BLaER1 treated with 17β-estradiol and CSF1 and Interleukin-3, amounts not matched to agents 10 nM and 100 nM (cell line): Measurements from ENCODE around the gene NCR2.

Source experiments
- H3K27ac ChIP-seq, 11 experiments: shearing (Covaris generic); formaldehyde crosslinking; 2 replicates each; pipeline ENCODE4 v1.8.1; 2022
- H3K27me3 ChIP-seq, 11 experiments: shearing (Covaris generic); formaldehyde crosslinking; 2 replicates each; pipeline ENCODE4 v1.8.1; 2022
- H3K36me3 ChIP-seq, 11 experiments: shearing (Covaris generic); formaldehyde crosslinking; 2 replicates each; pipeline ENCODE4 v1.8.1; 2022
- H3K4me1 ChIP-seq, 10 experiments: shearing (Covaris generic); formaldehyde crosslinking; 2 replicates each; pipeline ENCODE4 v1.8.1; 2022
- H3K4me2 ChIP-seq, 11 experiments: shearing (Covaris generic); formaldehyde crosslinking; 2 replicates each; pipeline ENCODE4 v1.8.1; 2022
- H3K4me3 ChIP-seq, 10 experiments: shearing (Covaris generic); formaldehyde crosslinking; 2 replicates each; pipeline ENCODE4 v1.8.1; 2022
- H3K9ac ChIP-seq, 11 experiments: shearing (Covaris generic); formaldehyde crosslinking; 2 replicates each; pipeline ENCODE4 v1.8.1; 2022
- H3K9me3 ChIP-seq, 11 experiments: shearing (Covaris generic); formaldehyde crosslinking; replicated peaks in 1 of 11; 2 replicates each; pipeline ENCODE4 v1.8.1; 2022
- H4K20me1 ChIP-seq, 11 experiments: shearing (Covaris generic); formaldehyde crosslinking; 2 replicates each; pipeline ENCODE4 v1.8.1; 2022
- Cebpa-rat ChIP-seq, 11 experiments: shearing (Covaris generic); IDR thresholded peaks; 2 replicates each; pipeline ENCODE4 v1.8.1; 2022

NCR2 gene

GRCh38 chr6:41298785-41299502 is 36.5 kb upstream of the NCR2 start:
- Histone ChIP-seq H3K27me3 (no peaks in the 10 kb centered on the region), H3K9ac (0 out of 22 replicates have a peak overlapping the region, but pooled peaks of 1 of the 11 experiments have one; percentile 7), H3K4me2 (peak overlapping the region; percentile 45 to 70 (median 57)), H3K27ac (peak overlapping the region; percentile 3 to 63 (median 47); a peak in 20 of 22 replicates), H3K4me1 (peaks cover 25 to 43% (median 29%) of the 10 kb centered on the region in 10 experiments), H4K20me1 (no peaks in the 10 kb centered on the region), H3K36me3 (no peaks in the 10 kb centered on the region), H3K4me3 (no peak overlapping the region), H3K9me3 (peaks cover 29 to 62% (median 42%) of the 10 kb centered on the region in 11 experiments)
- TF ChIP-seq Cebpa-rat (IDR thresholded peaks at IDR 0.05), result no peak

- H3K4me2 ChIP-seq, result peak overlapping the region in 3 of 11 experiments; percentile 4 to 30 (median 13); a peak in 4 of 22 replicates
- H3K9me3 ChIP-seq, result peaks cover 13 to 43% (median 24%) of the 10 kb centered on the region in 11 experiments; a peak in 21 of 22 replicates
- H3K36me3 ChIP-seq, result no peaks in the 10 kb centered on the region
- H3K4me3 ChIP-seq, result no peak overlapping the region
- no peak overlapping the region for H3K9ac ChIP-seq
- H3K27ac ChIP-seq, result no peak overlapping the region
- TF ChIP-seq Cebpa-rat (IDR thresholded peaks at IDR 0.05), result no peak
- H4K20me1 ChIP-seq, result no peaks in the 10 kb centered on the region
- peaks cover 18 to 66% (median 24%) of the 10 kb centered on the region in 10 experiments for H3K4me1 ChIP-seq
- H3K27me3 ChIP-seq, result no peaks in the 10 kb centered on the region
Observed at GRCh38 chr6:41302638-41303037, 32.8 kb upstream of the NCR2 start.

- Histone ChIP-seq H3K9me3 (peaks cover 5 to 21% (median 9%) of the 10 kb centered on the region in 11 experiments; a peak in 17 of 22 replicates), H3K27me3 (no peaks in the 10 kb centered on the region), H3K4me1 (peaks cover 0 to 49% (median 2%) of the 10 kb centered on the region in 10 experiments; a peak in 8 of 20 replicates), H3K36me3 (no peaks in the 10 kb centered on the region), H3K9ac (no peak overlapping the region), H3K4me3 (no peak overlapping the region), H3K27ac (no peak overlapping the region), H3K4me2 (peak overlapping the region in 4 of 11 experiments; percentile 37 to 75 (median 60); a peak in 6 of 22 replicates), H4K20me1 (no peaks in the 10 kb centered on the region)
- no peak for TF ChIP-seq Cebpa-rat (IDR thresholded peaks at IDR 0.05)
Observed at GRCh38 chr6:41306187-41306854, 29.1 kb upstream of the NCR2 start.

GRCh38 chr6:41315203-41315602 is 20.2 kb upstream of the NCR2 start:
- H3K27ac ChIP-seq, result no peak overlapping the region
- TF ChIP-seq Cebpa-rat (IDR thresholded peaks at IDR 0.05), result no peak
- no peak overlapping the region for H3K4me2 ChIP-seq
- H3K4me1 ChIP-seq, result peaks cover 7 to 21% (median 18%) of the 10 kb centered on the region in 10 experiments
- H4K20me1 ChIP-seq, result no peaks in the 10 kb centered on the region
- no peaks in the 10 kb centered on the region for H3K9me3 ChIP-seq
- no peak overlapping the region for H3K4me3 ChIP-seq
- no peaks in the 10 kb centered on the region for H3K36me3 ChIP-seq
- H3K27me3 ChIP-seq, result no peaks in the 10 kb centered on the region
- no peak overlapping the region for H3K9ac ChIP-seq

- H3K27me3 ChIP-seq, result no peaks in the 10 kb centered on the region
- peaks cover 7 to 27% (median 18%) of the 10 kb centered on the region in 10 experiments for H3K4me1 ChIP-seq
- H3K9ac ChIP-seq, result no peak overlapping the region
- H3K4me3 ChIP-seq, result no peak overlapping the region
- no peak overlapping the region for H3K4me2 ChIP-seq
- TF ChIP-seq Cebpa-rat (IDR thresholded peaks at IDR 0.05), result no peak
- no peaks in the 10 kb centered on the region for H3K9me3 ChIP-seq
- no peaks in the 10 kb centered on the region for H3K36me3 ChIP-seq
- no peaks in the 10 kb centered on the region for H4K20me1 ChIP-seq
- H3K27ac ChIP-seq, result no peak overlapping the region
Observed at GRCh38 chr6:41315943-41316620, 19.3 kb upstream of the NCR2 start.

- no peak for TF ChIP-seq Cebpa-rat (IDR thresholded peaks at IDR 0.05)
- Histone ChIP-seq H4K20me1 (no peaks in the 10 kb centered on the region), H3K9me3 (no peaks in the 10 kb centered on the region), H3K4me1 (peaks cover 7 to 27% (median 18%) of the 10 kb centered on the region in 10 experiments), H3K36me3 (no peaks in the 10 kb centered on the region), H3K27ac (peak overlapping the region in 3 of 11 experiments; percentile 4 to 26 (median 24); a peak in 1 of 22 replicates), H3K27me3 (no peaks in the 10 kb centered on the region), H3K4me3 (peak overlapping the region in 1 of 10 experiments; percentile 8; a peak in 1 of 20 replicates), H3K4me2 (peak overlapping the region; percentile 62 to 88 (median 80); a peak in 21 of 22 replicates), H3K9ac (peak overlapping the region in 3 of 11 experiments; percentile 34 to 40 (median 34); a peak in 4 of 22 replicates)
Observed at GRCh38 chr6:41318261-41318653, 17.2 kb upstream of the NCR2 start.

GRCh38 chr6:41318654-41319565 is 16.5 kb upstream of the NCR2 start:
- Histone ChIP-seq H3K36me3 (no peaks in the 10 kb centered on the region), H3K27me3 (no peaks in the 10 kb centered on the region), H3K27ac (peak overlapping the region in 3 of 11 experiments; percentile 4 to 26 (median 24); a peak in 2 of 22 replicates), H3K9ac (peak overlapping the region in 8 of 11 experiments; percentile 11 to 40 (median 30); a peak in 10 of 22 replicates), H3K4me3 (peak overlapping the region in 4 of 10 experiments; percentile 8 to 38 (median 18); a peak in 5 of 20 replicates), H4K20me1 (no peaks in the 10 kb centered on the region), H3K4me2 (peak overlapping the region; percentile 62 to 88 (median 80)), H3K9me3 (no peaks in the 10 kb centered on the region), H3K4me1 (peaks cover 7 to 27% (median 18%) of the 10 kb centered on the region in 10 experiments)
- no peak for TF ChIP-seq Cebpa-rat (IDR thresholded peaks at IDR 0.05)

GRCh38 chr6:41321183-41321582 is 14.2 kb upstream of the NCR2 start:
- Histone ChIP-seq H3K27ac (no peak overlapping the region), H3K4me1 (peaks cover 7 to 27% (median 18%) of the 10 kb centered on the region in 10 experiments), H3K9me3 (no peaks in the 10 kb centered on the region), H3K4me2 (no peak overlapping the region), H3K27me3 (no peaks in the 10 kb centered on the region; a peak in 1 of 22 replicates), H4K20me1 (no peaks in the 10 kb centered on the region), H3K4me3 (no peak overlapping the region), H3K9ac (no peak overlapping the region), H3K36me3 (no peaks in the 10 kb centered on the region)
- TF ChIP-seq Cebpa-rat (IDR thresholded peaks at IDR 0.05), result no peak
